GM12872 (cell line): ENCODE results near the gene HDAC11.
A peak's percentile ranks its signal among the peaks of the same experiment; 100 is the strongest.

Source experiments
- TF ChIP-seq, protein P1 (sequence below): IDR thresholded peaks from 3 replicates; pipeline ENCODE4 v1.5.1; 2011; ENCODE audit warnings: low read depth, mild to moderate bottlenecking, low read length, moderate library complexity; ENCODE audit not compliant: insufficient read depth

Gene HDAC11

DNA sequence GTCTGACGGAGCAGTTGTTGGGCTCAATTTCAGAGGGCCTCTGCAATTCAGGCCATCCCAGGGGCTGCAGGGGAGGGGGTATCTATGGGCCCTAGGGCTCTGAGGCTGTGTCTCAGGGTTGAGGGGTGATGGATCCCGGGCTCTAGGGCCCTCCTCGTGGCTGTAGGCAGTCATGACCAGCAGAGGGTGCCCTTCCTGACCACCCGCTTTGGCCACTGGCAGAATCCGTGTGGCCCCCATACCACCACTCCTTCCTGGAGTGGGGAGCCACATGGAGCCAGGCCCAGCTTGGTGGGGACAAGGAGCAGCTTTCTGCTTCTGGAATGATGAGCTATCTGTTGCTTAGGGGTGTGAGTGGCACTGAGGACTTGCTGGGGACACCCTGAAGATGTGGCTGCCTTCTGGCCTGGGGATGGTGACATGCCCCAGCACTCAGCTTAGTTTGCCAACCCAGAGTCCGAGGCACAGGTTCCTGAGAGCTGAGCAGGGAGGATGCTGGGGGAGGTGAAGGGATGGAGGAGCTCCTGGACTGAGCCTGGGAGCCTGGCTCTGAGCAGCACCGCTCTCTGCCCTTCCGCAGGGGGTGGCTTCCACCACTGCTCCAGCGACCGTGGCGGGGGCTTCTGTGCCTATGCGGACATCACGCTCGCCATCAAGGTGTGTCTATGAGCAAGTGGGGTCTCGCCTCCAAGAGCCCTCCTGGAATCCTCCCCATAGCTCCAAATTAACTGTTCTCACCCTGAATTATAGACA lies 20.2 kb downstream of the HDAC11 start:
- TF ChIP-seq, protein P1, sequence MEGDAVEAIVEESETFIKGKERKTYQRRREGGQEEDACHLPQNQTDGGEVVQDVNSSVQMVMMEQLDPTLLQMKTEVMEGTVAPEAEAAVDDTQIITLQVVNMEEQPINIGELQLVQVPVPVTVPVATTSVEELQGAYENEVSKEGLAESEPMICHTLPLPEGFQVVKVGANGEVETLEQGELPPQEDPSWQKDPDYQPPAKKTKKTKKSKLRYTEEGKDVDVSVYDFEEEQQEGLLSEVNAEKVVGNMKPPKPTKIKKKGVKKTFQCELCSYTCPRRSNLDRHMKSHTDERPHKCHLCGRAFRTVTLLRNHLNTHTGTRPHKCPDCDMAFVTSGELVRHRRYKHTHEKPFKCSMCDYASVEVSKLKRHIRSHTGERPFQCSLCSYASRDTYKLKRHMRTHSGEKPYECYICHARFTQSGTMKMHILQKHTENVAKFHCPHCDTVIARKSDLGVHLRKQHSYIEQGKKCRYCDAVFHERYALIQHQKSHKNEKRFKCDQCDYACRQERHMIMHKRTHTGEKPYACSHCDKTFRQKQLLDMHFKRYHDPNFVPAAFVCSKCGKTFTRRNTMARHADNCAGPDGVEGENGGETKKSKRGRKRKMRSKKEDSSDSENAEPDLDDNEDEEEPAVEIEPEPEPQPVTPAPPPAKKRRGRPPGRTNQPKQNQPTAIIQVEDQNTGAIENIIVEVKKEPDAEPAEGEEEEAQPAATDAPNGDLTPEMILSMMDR = peak; percentile 77

DNA sequence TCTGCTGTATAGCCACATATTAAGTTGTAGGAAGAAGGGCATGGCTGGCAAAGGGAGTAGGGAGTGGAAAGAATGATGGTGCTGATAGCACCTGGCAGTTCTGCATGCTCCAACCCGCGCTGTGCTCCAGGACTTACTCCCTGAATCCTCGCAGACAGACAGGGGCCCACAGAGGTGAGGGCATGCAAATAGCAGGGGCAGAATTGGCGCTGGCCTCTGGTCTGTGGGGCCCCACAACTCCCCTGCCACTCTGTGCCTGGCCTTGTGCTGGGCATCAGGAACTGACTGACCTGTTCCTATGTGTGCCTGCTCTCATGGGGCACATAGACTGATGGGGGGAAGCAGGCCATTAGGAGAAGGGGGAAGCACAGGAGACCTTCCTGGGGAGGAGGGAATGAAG lies 20.9 kb downstream of the HDAC11 start:
- TF ChIP-seq, protein P1 = no peak

DNA sequence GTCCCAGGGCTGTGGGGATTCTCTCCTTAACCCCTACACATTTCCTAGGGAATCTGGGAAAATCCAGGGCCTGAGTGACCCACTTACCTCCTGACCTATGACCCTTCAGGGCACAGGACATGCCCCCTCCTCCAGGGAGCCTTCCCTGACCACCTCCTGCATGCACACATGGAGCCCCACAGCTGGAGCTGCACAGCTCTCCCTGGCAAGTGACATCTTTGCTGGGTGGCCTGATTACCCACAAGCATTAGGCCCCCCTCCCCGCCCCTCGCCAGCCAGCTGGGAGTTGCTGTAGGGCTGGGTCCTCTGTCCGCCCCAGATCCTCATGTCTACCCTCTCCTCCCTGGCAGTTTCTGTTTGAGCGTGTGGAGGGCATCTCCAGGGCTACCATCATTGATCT lies 21.4 kb downstream of the HDAC11 start:
- TF ChIP-seq, protein P1 = no peak

DNA sequence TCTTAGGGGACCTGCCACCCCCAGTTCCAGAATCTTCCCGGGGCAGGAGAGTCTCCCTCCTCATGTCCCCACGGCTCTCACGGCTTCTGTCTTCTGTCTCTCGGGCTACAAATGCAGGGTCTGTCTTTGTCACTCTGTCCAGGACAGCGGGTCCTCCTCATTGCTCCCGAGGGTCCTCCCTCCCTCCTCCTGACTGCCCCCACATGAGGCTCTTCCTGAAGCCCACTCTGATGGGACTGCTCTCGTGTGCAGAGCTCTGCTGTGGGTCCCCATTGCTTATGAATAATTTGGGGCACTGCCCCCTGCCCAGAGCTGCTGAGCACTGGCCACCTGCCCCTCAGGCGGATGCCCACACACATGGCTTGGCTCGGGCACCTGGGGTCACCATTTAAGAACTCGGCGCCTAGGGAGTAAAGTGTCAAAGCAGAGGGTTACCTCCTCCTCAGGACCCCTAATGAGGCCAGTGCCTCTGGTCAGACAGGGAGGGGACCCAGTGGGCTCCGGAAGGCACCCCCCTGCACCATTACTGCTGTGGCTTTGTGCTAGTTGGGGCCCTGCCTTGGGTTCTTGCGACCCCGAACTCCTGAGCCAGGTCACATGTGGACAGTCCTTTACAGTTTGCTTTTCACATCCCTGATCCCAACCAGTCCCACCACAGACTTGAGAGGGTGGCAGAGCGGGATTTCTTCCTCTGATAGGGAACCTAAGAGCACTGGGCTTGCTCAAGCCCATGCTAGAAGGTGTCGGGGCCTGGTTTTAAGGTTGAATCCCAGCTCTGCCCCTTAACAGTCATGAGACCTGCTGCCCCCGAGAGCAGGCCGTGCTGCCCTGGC lies 22.1 kb downstream of the HDAC11 start:
- TF ChIP-seq, protein P1 = no peak

DNA sequence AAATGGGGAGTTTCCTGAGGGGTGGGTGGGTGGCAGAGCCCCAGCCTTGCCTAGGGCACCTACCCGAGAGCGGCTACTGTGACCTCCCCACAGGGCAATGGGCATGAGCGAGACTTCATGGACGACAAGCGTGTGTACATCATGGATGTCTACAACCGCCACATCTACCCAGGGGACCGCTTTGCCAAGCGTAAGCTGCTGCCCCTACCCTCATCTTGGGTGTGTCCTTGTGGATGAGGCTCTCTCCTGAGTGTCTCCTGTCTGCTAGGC lies 22.6 kb downstream of the HDAC11 start:
- TF ChIP-seq, protein P1 = no peak

DNA sequence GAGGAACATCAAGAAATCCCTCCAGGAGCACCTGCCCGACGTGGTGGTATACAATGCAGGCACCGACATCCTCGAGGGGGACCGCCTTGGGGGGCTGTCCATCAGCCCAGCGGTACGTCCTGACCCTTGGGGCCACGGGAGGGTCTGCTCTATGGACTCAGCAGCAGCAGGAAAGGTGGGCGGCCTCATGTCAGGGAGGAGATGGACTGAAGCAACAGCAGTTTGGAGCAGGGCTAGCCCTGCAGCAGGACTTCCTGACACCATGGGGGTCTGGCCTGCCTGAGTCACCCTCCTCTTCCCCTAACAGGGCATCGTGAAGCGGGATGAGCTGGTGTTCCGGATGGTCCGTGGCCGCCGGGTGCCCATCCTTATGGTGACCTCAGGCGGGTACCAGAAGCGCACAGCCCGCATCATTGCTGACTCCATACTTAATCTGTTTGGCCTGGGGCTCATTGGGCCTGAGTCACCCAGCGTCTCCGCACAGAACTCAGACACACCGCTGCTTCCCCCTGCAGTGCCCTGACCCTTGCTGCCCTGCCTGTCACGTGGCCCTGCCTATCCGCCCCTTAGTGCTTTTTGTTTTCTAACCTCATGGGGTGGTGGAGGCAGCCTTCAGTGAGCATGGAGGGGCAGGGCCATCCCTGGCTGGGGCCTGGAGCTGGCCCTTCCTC lies 24.2 kb downstream of the HDAC11 start:
- TF ChIP-seq, protein P1 = no peak
